Fibroblast of lung (primary cell): ENCODE data around the gene NOL6.
"Not testable (repeated sequence)": the region's sequence is repeated elsewhere in the genome, so short reads cannot be mapped to it uniquely, and the experiment has no call there.

Source experiments
- CTCF ChIP-seq, 2 donors: IDR thresholded peaks in 1 of 2; conservative IDR thresholded peaks in 1 of 2; 1 replicate in 1 of 2; 2 replicates in 1 of 2; pipeline ENCODE4 v1.5.1; 2011 to 2012; ENCODE audit warnings: low read length in 2 of 2, control low read depth in 1 of 2, inconsistent platforms in 1 of 2, low read depth in 1 of 2, mild to moderate bottlenecking in 1 of 2
- EZH2 ChIP-seq: IDR thresholded peaks from 2 replicates; pipeline ENCODE4 v1.5.1; 2012; ENCODE audit warnings: low read length, control low read depth, mild to moderate bottlenecking; ENCODE audit errors: missing control alignments

- not testable (repeated sequence) for TF ChIP-seq CTCF (conservative IDR thresholded peaks at IDR 0.05 in 1 of 2, IDR thresholded peaks at IDR 0.05 in 1 of 2; ENCODE audit: low read depth in 1 of 2, low read length in 2 of 2); EZH2
These were observed 49.2 kb downstream of the NOL6 start for GRCh38 chr9:33424492-33424891.
